Gastrocnemius medialis (tissue), 4 donors: ENCODE results near the gene PIGV.

Source experiments
- POLR2A ChIP-seq, 2 donors: fragments of 450-650 bp; IDR thresholded peaks; one replicate each; pipeline ENCODE4 v1.6.1; 2017; ENCODE audit warnings: antibody characterized with exemption in 2 of 2, mild to moderate bottlenecking in 2 of 2, moderate library complexity in 2 of 2
- TF ChIP-seq, protein P1 (sequence below), 5 experiments: fragments of 450-650 bp in 3 of 5; fragments of 200-600 bp in 2 of 5; sonication (generic) in 2 of 5; IDR thresholded peaks in 4 of 5; conservative IDR thresholded peaks in 1 of 5; 1 replicate in 4 of 5; 2 replicates in 1 of 5; pipeline ENCODE4 v1.5.1; 2016 to 2019; ENCODE audit warnings: antibody characterized with exemption in 5 of 5, mild to moderate bottlenecking in 3 of 5, moderate library complexity in 3 of 5

DNA sequence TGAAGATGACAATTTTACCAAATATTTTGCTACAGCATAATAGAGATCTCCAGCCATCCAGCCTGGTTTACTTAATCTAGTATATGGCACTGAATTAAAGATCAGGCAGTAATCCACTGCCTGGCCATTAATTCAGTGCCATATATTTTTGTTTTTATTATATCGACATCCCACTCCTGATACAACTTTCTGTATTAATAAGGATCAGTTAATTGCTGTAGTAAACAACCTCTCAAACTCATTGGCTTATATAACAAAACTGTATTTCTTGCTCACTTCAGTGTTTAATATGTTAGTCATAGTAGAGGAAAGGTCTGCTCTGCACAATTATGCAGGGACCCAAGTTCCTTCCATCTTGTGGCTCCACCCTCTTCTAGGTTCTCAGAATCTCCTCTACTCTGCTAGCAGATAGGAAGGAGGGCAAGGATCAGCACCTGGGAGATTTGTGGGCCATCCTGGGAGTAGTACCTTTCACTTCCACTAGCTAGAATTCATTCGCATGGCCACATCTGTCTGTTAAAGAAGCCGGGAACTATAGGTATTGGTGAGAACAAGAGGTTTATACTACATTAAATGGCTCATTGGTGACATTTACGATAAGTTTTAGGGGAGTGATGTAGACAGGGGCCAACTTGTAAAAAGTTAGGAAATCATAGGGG lies 35.1 kb downstream of the PIGV start:
- TF ChIP-seq, protein P1, sequence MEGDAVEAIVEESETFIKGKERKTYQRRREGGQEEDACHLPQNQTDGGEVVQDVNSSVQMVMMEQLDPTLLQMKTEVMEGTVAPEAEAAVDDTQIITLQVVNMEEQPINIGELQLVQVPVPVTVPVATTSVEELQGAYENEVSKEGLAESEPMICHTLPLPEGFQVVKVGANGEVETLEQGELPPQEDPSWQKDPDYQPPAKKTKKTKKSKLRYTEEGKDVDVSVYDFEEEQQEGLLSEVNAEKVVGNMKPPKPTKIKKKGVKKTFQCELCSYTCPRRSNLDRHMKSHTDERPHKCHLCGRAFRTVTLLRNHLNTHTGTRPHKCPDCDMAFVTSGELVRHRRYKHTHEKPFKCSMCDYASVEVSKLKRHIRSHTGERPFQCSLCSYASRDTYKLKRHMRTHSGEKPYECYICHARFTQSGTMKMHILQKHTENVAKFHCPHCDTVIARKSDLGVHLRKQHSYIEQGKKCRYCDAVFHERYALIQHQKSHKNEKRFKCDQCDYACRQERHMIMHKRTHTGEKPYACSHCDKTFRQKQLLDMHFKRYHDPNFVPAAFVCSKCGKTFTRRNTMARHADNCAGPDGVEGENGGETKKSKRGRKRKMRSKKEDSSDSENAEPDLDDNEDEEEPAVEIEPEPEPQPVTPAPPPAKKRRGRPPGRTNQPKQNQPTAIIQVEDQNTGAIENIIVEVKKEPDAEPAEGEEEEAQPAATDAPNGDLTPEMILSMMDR (IDR thresholded peaks at IDR 0.05 in 4 of 5, conservative IDR thresholded peaks at IDR 0.05 in 1 of 5) = no peak
- no peak for TF ChIP-seq POLR2A (IDR thresholded peaks at IDR 0.05)
